Retinal pigment epithelial cell (primary cell): Measurements from ENCODE around the gene KCNK2.

Experiments
- DNase-seq: peaks from one replicate; pipeline ENCODE4 v3.0.0-alpha.2; 2010; ENCODE audit warnings: low read depth
- H3K4me3 ChIP-seq: 2 replicates; pipeline ENCODE4 v1.5.1; 2011; ENCODE audit warnings: mild to moderate bottlenecking, low read length, control low read depth, moderate library complexity
- TF ChIP-seq, protein P1 (sequence below): conservative IDR thresholded peaks from 2 replicates; pipeline ENCODE4 v1.5.1; 2011; ENCODE audit warnings: low read depth, low read length, control low read depth, inconsistent platforms

Gene KCNK2

DNA sequence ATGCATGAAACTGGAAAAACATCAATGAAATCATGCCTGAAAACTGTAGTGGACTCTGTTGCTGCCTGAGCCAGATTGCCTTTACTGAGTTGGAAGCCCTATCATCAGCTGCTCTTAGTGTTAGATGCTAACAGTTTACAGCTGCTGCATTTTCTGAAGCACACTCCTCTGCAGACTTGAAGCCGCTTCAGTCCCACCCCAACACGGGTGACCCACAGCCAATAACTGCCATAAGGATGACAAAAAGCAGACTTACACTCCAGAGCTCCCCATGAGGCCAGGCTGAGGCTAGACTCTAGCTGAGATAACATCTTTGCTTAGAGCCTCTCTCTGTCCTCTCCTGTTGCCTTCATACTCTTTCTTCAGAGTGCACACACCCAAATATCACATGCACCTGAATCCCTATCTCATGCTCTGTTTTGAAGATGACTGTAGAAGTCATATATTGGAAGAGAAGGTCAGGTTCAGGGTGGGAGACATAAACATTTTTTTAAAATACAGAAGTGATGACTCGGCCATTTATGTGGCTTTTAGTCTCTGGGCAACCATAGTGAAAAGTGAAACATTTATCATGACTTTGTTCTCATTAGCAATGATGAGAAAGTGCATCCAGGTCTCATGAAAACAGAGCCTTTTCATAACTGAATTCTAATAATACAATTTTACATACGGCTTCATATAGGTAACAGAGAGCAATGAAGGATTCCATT is 161.0 kb downstream of the KCNK2 start:
- no peak for DNase-seq
- no peak overlapping the region for H3K4me3 ChIP-seq
- TF ChIP-seq, protein P1, sequence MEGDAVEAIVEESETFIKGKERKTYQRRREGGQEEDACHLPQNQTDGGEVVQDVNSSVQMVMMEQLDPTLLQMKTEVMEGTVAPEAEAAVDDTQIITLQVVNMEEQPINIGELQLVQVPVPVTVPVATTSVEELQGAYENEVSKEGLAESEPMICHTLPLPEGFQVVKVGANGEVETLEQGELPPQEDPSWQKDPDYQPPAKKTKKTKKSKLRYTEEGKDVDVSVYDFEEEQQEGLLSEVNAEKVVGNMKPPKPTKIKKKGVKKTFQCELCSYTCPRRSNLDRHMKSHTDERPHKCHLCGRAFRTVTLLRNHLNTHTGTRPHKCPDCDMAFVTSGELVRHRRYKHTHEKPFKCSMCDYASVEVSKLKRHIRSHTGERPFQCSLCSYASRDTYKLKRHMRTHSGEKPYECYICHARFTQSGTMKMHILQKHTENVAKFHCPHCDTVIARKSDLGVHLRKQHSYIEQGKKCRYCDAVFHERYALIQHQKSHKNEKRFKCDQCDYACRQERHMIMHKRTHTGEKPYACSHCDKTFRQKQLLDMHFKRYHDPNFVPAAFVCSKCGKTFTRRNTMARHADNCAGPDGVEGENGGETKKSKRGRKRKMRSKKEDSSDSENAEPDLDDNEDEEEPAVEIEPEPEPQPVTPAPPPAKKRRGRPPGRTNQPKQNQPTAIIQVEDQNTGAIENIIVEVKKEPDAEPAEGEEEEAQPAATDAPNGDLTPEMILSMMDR: no peak

- TF ChIP-seq, protein P1: no peak
- no peak for DNase-seq
- H3K4me3 ChIP-seq: no peak overlapping the region
These were observed 168.4 kb downstream of the KCNK2 start for GRCh38 chr1:215250913-215251312.

DNA sequence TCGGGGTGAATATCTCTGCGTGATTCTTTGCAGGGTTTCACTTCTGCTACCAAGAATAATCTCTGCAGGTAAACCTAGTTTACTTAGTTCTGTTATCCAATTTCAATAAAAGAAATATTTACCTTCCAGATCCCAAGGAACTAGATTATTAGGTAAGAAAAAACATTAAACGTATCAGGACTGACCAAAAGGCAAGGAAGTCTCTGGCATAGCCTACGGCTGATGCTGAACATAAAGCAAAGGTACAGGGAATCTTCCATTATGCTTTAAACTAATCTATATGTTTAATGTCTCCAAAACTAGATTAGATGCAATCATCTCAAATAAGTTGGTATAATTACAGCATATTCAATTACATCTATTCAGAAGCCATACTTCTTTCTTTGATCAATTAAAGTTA is 168.9 kb downstream of the KCNK2 start:
- TF ChIP-seq, protein P1: no peak
- DNase-seq: no peak
- no peak overlapping the region for H3K4me3 ChIP-seq

- H3K4me3 ChIP-seq: no peak overlapping the region
- DNase-seq: no peak
- TF ChIP-seq, protein P1: no peak
These were observed 169.6 kb downstream of the KCNK2 start for GRCh38 chr1:215252164-215252563.

GRCh38 chr1:215256936-215257679 is 174.6 kb downstream of the KCNK2 start:
- TF ChIP-seq, protein P1: no peak
- no peak overlapping the region for H3K4me3 ChIP-seq
- no peak for DNase-seq

- TF ChIP-seq, protein P1: no peak
- no peak for DNase-seq
- H3K4me3 ChIP-seq: no peak overlapping the region
These were observed 178.2 kb downstream of the KCNK2 start for GRCh38 chr1:215260711-215261110.

- DNase-seq: no peak
- TF ChIP-seq, protein P1: no peak
- no peak overlapping the region for H3K4me3 ChIP-seq
These were observed 179.6 kb downstream of the KCNK2 start for GRCh38 chr1:215262106-215262505.
